ENCODE results near the gene NEDD4L. TPM values are rescaled to one million over a fixed set of nuclear protein-coding genes. Genes with fewer than 3 reads are reported as not detected.

NEDD4L gene
- total and polyA plus RNA-seq, 2 donors (not counting 1 experiment from before 2014, with no cell fraction given), result 10.3 to 25.7 TPM

GRCh38 chr18:58334061-58334460 lies 290.0 kb downstream of the NEDD4L start:
- CTCF ChIA-PET, result no interaction called here
- Histone ChIP-seq H4K20me1 (ENCODE audit: control insufficient read depth, insufficient read depth, low read length, poor library complexity, severe bottlenecking) (no peaks in the 10 kb centered on the region), H3K4me2 (replicated peaks; ENCODE audit: low read depth, low read length, poor library complexity, severe bottlenecking) (no peak overlapping the region), H3K9me3 (ENCODE audit: control extremely low read depth in 1 of 3, control insufficient read depth in 2 of 3, insufficient read depth in 1 of 3, low read length in 2 of 3) (no peaks in the 10 kb centered on the region), H3K27me3 (replicated peaks in 1 of 4; ENCODE audit: control extremely low read depth in 1 of 4, control insufficient read depth in 3 of 4, insufficient read depth in 4 of 4, low read length in 3 of 4) (no peaks in the 10 kb centered on the region), H3K36me3 (replicated peaks in 1 of 2; ENCODE audit: control extremely low read depth in 1 of 2, control insufficient read depth in 1 of 2, extremely low read depth in 1 of 2, insufficient read depth in 2 of 2, low read length in 1 of 2) (peaks cover 0 to 6% of the 10 kb centered on the region in 2 experiments), H3K79me2 (ENCODE audit: control insufficient read depth, insufficient read depth, low read length) (no peaks in the 10 kb centered on the region), H3K4me3 (ENCODE audit: control extremely low read depth in 1 of 5, extremely low read depth in 1 of 5, insufficient read depth in 1 of 5, low read depth in 2 of 5, low read length in 4 of 5) (no peak overlapping the region), H3K9ac (ENCODE audit: low read length) (no peak overlapping the region), H3K4me1 (ENCODE audit: control insufficient read depth in 2 of 2, insufficient read depth in 2 of 2, low read length in 2 of 2) (no peaks in the 10 kb centered on the region), H3K27ac (ENCODE audit: low read length in 2 of 2) (no peak overlapping the region), H2AFZ (ENCODE audit: insufficient read depth, low read depth, low read length, poor library complexity, severe bottlenecking) (no peak overlapping the region)
- Mint-ChIP-seq H3K4me1 (no peaks in the 10 kb centered on the region), H3K27me3 (no peaks in the 10 kb centered on the region), H3K27ac (no peak overlapping the region), H3K4me3 (no peak overlapping the region), H3K9me3 (ENCODE audit: insufficient read depth) (no peaks in the 10 kb centered on the region)
- no peak for DNase-seq
- POLR2A ChIA-PET, result no interaction called here
- 93% methylated on average over 2 of the region's 2 CpGs for WGBS (ENCODE audit: insufficient coverage)
- intact Hi-C loops (cut with micrococcal nuclease), result no loop called here
- no peak for TF ChIP-seq CTCF (IDR thresholded peaks at IDR 0.05)
- TF ChIP-seq EZH2 (IDR thresholded peaks at IDR 0.05; ENCODE audit: borderline replicate concordance, insufficient read depth, low read depth, low read length, poor library complexity, severe bottlenecking), result no peak
- ATAC-seq (ENCODE audit: low read depth), result no peak

GRCh38 chr18:58335223-58335622 lies 291.2 kb downstream of the NEDD4L start:
- ATAC-seq (ENCODE audit: low read depth), result no peak
- no peak overlapping the region for H2AFZ ChIP-seq (ENCODE audit: insufficient read depth, low read depth, low read length, poor library complexity, severe bottlenecking)
- H3K27me3 Mint-ChIP-seq, result no peaks in the 10 kb centered on the region
- peaks cover 0 to under 1% of the 10 kb centered on the region in 2 experiments for H3K36me3 ChIP-seq (replicated peaks in 1 of 2; ENCODE audit: control extremely low read depth in 1 of 2, control insufficient read depth in 1 of 2, extremely low read depth in 1 of 2, insufficient read depth in 2 of 2, low read length in 1 of 2)
- no peaks in the 10 kb centered on the region for H3K4me1 ChIP-seq (ENCODE audit: control insufficient read depth in 2 of 2, insufficient read depth in 2 of 2, low read length in 2 of 2)
- H4K20me1 ChIP-seq (ENCODE audit: control insufficient read depth, insufficient read depth, low read length, poor library complexity, severe bottlenecking), result no peaks in the 10 kb centered on the region
- no peaks in the 10 kb centered on the region for H3K27me3 ChIP-seq (replicated peaks in 1 of 4; ENCODE audit: control extremely low read depth in 1 of 4, control insufficient read depth in 3 of 4, insufficient read depth in 4 of 4, low read length in 3 of 4)
- DNase-seq, result no peak
- H3K4me2 ChIP-seq (replicated peaks; ENCODE audit: low read depth, low read length, poor library complexity, severe bottlenecking), result no peak overlapping the region
- no peak for TF ChIP-seq CTCF (IDR thresholded peaks at IDR 0.05)
- TF ChIP-seq EZH2 (IDR thresholded peaks at IDR 0.05; ENCODE audit: borderline replicate concordance, insufficient read depth, low read depth, low read length, poor library complexity, severe bottlenecking), result no peak
- H3K4me3 ChIP-seq (ENCODE audit: control extremely low read depth in 1 of 5, extremely low read depth in 1 of 5, insufficient read depth in 1 of 5, low read depth in 2 of 5, low read length in 4 of 5), result no peak overlapping the region
- WGBS (ENCODE audit: insufficient coverage), result 98% methylated on average over 4 of the region's 11 CpGs
- intact Hi-C loops (cut with micrococcal nuclease), result no loop called here
- no peaks in the 10 kb centered on the region for H3K9me3 ChIP-seq (ENCODE audit: control extremely low read depth in 1 of 3, control insufficient read depth in 2 of 3, insufficient read depth in 1 of 3, low read length in 2 of 3)
- H3K9me3 Mint-ChIP-seq (ENCODE audit: insufficient read depth), result no peaks in the 10 kb centered on the region
- H3K9ac ChIP-seq (ENCODE audit: low read length), result no peak overlapping the region
- no peak overlapping the region for H3K4me3 Mint-ChIP-seq
- H3K4me1 Mint-ChIP-seq, result no peaks in the 10 kb centered on the region
- no peak overlapping the region for H3K27ac Mint-ChIP-seq
- no peak overlapping the region for H3K27ac ChIP-seq (ENCODE audit: low read length in 2 of 2)
- CTCF ChIA-PET, result no interaction called here
- POLR2A ChIA-PET, result no interaction called here
- no peaks in the 10 kb centered on the region for H3K79me2 ChIP-seq (ENCODE audit: control insufficient read depth, insufficient read depth, low read length)

Data from B cell (primary cell).